Left lung (tissue), 10 donors: ENCODE data around the gene PES1. TPM values are rescaled to one million over a fixed set of nuclear protein-coding genes. Genes with fewer than 3 reads are reported as not detected.
A peak's percentile ranks its signal among the peaks of the same experiment; 100 is the strongest.

Source experiments
- ATAC-seq: fragments of 200-7000 bp; cut with Tn5 transposase; one replicate; pipeline ENCODE4 v1.9.1; 2020; ENCODE audit warnings: moderate library complexity
- DNase-seq, 4 donors: peaks; one replicate each; pipeline ENCODE4 v3.0.0-alpha.2; 2013 to 2020
- H3K27ac ChIP-seq, 2 donors: fragments of 200-600 bp; sonication (generic) in 1 of 2; one replicate each; pipeline versions ENCODE4 v1.5.0 to v1.8.0; 2020 to 2021
- H3K27me3 ChIP-seq, 2 donors: fragments of 200-600 bp; sonication (generic) in 1 of 2; one replicate each; pipeline versions ENCODE4 v1.5.0 to v1.8.0; 2020 to 2021
- H3K36me3 ChIP-seq, 2 donors: fragments of 200-600 bp; sonication (generic) in 1 of 2; one replicate each; pipeline versions ENCODE4 v1.5.0 to v1.8.0; 2020 to 2021
- H3K4me1 ChIP-seq, 2 donors: fragments of 200-600 bp; one replicate each; pipeline ENCODE4 v1.8.0; 2021
- H3K4me3 ChIP-seq, 2 donors: fragments of 200-600 bp; sonication (generic) in 1 of 2; one replicate each; pipeline versions ENCODE4 v1.5.0 to v1.8.0; 2020 to 2021; ENCODE audit warnings: mild to moderate bottlenecking in 1 of 2
- H3K9me3 ChIP-seq, 2 donors: fragments of 200-600 bp; sonication (generic) in 1 of 2; one replicate each; pipeline versions ENCODE4 v1.5.0 to v1.8.0; 2020 to 2021
- intact Hi-C, 2 donors: fragments of 100-400 bp; cut with DNase I; formaldehyde crosslinking; loops; one replicate each; pipeline versions ENCODE4 v1.11.2 to v1.14.2; 2022
- polyA plus RNA-seq, 6 donors: library from polyadenylated mRNA; unstranded; fragments of 120-200 nt; gene quantifications; one replicate each; pipeline ENCODE4 v1.2.1, GENCODE V29; 2013; ENCODE audit not compliant: insufficient read length in 6 of 6
- total RNA-seq, 2 donors: library from RNA; stranded (reverse); fragmentation: NEBNext Ultra II Directional; extraction: Animal tissue kit (Norgen Biotek cat#: 25700); gene quantifications; one replicate each; pipeline ENCODE4 v1.2.1, GENCODE V29; 2021
- TF ChIP-seq, protein P1 (sequence below), 2 donors: fragments of 200-600 bp; sonication (generic) in 1 of 2; IDR thresholded peaks; one replicate each; pipeline versions ENCODE4 v1.5.0 to v1.8.0; 2021; ENCODE audit warnings: antibody characterized with exemption in 2 of 2
- donor health status: DM: no; HTN: yes; CAD: no.
- donor health status: DM: no; HTN: no; CAD: no.

Gene PES1
- total and polyA plus RNA-seq, 8 donors = 45.2 to 70.6 (median 63.4) TPM

GRCh38 chr22:30614268-30614667 is 22.6 kb upstream of the PES1 start:
- intact Hi-C loops = no loop called here
- no peak overlapping the region for H3K27ac ChIP-seq
- H3K36me3 ChIP-seq = peaks cover 0 to 49% of the 10 kb centered on the region in 2 donors
- TF ChIP-seq, protein P1, sequence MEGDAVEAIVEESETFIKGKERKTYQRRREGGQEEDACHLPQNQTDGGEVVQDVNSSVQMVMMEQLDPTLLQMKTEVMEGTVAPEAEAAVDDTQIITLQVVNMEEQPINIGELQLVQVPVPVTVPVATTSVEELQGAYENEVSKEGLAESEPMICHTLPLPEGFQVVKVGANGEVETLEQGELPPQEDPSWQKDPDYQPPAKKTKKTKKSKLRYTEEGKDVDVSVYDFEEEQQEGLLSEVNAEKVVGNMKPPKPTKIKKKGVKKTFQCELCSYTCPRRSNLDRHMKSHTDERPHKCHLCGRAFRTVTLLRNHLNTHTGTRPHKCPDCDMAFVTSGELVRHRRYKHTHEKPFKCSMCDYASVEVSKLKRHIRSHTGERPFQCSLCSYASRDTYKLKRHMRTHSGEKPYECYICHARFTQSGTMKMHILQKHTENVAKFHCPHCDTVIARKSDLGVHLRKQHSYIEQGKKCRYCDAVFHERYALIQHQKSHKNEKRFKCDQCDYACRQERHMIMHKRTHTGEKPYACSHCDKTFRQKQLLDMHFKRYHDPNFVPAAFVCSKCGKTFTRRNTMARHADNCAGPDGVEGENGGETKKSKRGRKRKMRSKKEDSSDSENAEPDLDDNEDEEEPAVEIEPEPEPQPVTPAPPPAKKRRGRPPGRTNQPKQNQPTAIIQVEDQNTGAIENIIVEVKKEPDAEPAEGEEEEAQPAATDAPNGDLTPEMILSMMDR (IDR thresholded peaks at IDR 0.05) = no peak
- DNase-seq (no peak), ATAC-seq (no peak)
- no peaks in the 10 kb centered on the region for H3K27me3 ChIP-seq
- H3K4me1 ChIP-seq = peaks cover 6 to 17% of the 10 kb centered on the region in 2 donors
- H3K4me3 ChIP-seq = no peak overlapping the region
- no peaks in the 10 kb centered on the region for H3K9me3 ChIP-seq

DNA sequence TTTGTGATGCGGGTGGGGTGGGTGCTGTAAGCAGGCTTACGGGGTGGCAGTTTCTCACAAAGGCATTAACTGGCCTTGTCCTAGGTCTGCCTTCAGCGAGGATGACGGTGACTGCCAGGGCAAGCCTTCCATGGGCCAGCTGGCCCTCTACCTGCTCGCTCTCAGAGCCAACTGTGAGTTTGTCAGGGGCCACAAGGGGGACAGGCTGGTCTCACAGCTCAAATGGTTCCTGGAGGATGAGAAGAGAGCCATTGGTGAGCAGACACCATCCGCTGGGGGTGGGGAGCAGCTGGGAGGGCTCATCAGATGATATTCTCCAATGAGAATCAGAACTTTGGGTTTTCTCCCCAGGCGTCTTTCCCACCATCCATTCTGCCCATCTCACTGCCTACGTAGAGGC is 21.1 kb upstream of the PES1 start:
- Histone ChIP-seq H3K4me1 (peaks cover 13 to 32% of the 10 kb centered on the region in 2 donors), H3K4me3 (no peak overlapping the region), H3K9me3 (no peaks in the 10 kb centered on the region), H3K36me3 (peaks cover 0 to 39% of the 10 kb centered on the region in 2 donors), H3K27me3 (no peaks in the 10 kb centered on the region), H3K27ac (no peak overlapping the region)
- intact Hi-C loops = no loop called here
- ATAC-seq = no peak
- no peak for DNase-seq
- TF ChIP-seq, protein P1 (IDR thresholded peaks at IDR 0.05) = no peak

DNA sequence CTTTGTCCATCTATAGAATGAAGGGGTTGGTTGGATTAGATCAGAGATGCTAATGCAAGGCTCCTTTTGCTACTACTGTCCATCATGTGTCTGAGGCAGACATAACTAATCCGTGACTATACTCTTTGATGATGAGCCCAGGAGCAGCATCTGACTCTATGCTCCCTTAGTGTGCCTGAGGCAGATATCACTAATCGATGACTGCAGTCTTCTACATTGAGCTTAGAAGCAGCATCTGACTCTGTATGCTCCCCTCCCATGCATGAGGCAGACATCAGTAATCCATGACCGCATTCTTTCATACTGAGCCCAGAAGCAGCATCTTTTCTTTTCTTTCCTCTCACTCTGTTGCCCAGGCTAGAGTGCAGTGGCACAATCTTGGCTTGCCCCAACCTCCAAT is 19.5 kb upstream of the PES1 start:
- no peak for ATAC-seq
- Histone ChIP-seq H3K27ac (no peak overlapping the region), H3K27me3 (no peaks in the 10 kb centered on the region), H3K4me1 (peaks cover 21 to 43% of the 10 kb centered on the region in 2 donors), H3K36me3 (peaks cover 0 to 34% of the 10 kb centered on the region in 2 donors), H3K4me3 (no peak overlapping the region), H3K9me3 (no peaks in the 10 kb centered on the region)
- intact Hi-C loops = no loop called here
- DNase-seq = no peak
- TF ChIP-seq, protein P1 (IDR thresholded peaks at IDR 0.05) = no peak

- Histone ChIP-seq H3K4me3 (no peak overlapping the region), H3K36me3 (peaks cover 0 to 32% of the 10 kb centered on the region in 2 donors), H3K9me3 (no peaks in the 10 kb centered on the region), H3K27ac (peak overlapping the region in 1 of 2 donors; percentile 75), H3K4me1 (peaks cover 21 to 50% of the 10 kb centered on the region in 2 donors), H3K27me3 (no peaks in the 10 kb centered on the region)
- TF ChIP-seq, protein P1 (IDR thresholded peaks at IDR 0.05) = no peak
- intact Hi-C loops = no loop called here
- DNase-seq = peak in 1 of 4 donors; percentile 80
- ATAC-seq = peak; percentile 2
Observed at GRCh38 chr22:30610299-30610698, 18.6 kb upstream of the PES1 start.

DNA sequence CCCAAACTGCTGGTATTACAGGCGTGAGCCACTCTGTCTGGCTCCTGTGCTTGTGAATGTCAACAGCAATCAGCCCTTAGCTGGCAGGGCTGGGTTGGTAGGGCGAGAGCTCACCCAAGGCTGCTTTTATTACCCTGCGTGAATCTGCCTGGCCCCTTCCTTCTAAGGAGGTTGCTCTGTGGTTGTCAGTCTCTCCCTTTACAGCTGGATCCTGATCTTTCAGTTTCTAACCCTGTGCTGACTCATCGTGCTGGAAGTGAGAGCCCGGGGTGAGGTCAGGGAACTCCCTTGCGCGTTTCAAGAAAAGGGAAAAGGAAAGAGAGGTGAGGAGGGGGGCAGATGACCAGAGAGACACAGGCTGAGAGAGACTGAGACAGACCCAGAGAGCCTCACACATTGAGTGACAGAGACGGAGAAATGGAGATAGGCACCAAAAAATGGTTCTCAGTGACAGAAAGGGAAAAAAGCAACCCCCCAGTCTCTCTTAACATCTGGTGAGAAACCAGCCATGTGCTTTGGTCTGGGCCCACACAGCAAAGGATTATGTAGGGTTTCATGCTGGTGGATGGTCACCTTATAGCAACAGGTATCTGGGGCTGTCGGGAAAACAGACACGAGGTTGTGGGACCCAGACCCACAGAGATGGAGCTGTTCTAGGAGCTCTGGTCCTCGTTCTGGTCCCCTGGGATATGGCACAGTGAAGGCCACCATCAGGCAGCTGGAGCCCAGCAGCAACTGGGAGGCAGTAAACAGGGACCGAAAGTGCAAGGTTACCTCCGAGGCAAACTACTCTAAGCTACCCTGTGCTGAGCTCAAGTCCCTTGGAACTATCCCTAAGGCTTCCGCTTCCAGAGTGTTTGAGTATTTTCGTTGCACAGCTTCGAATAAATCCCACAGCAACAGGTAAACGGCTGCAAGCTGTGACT is 17.8 kb upstream of the PES1 start:
- H3K4me1 ChIP-seq = peaks cover 21 to 50% of the 10 kb centered on the region in 2 donors
- H3K27me3 ChIP-seq = no peaks in the 10 kb centered on the region
- H3K4me3 ChIP-seq = no peak overlapping the region
- TF ChIP-seq, protein P1 (IDR thresholded peaks at IDR 0.05) = no peak
- peak; percentile 45 for ATAC-seq
- intact Hi-C loops = no loop called here
- H3K36me3 ChIP-seq = peaks cover 0 to 31% of the 10 kb centered on the region in 2 donors
- H3K27ac ChIP-seq = peak overlapping the region; percentile 59 to 75
- no peaks in the 10 kb centered on the region for H3K9me3 ChIP-seq
- peak in 1 of 4 donors; percentile 67 for DNase-seq
